Limb (tissue), 2 donors: Measurements from ENCODE around the gene USP17L27.
"Not testable (repeated sequence)": the region's sequence is repeated elsewhere in the genome, so short reads cannot be mapped to it uniquely, and the experiment has no call there.

Source experiments
- DNase-seq, 2 donors: peaks; one replicate each; pipeline ENCODE4 v3.0.0-alpha.2; 2016; ENCODE audit errors: extremely low spot score in 2 of 2

Gene USP17L27

GRCh38 chr4:9343848-9344247 is at the start of gene USP17L27:
USP17L27 (plus strand) TSS chr4:9344148; CDS start chr4:9344148, 0 bp downstream.
- DNase-seq, result not testable (repeated sequence)

- DNase-seq, result not testable (repeated sequence)
Measured at GRCh38 chr4:9324191-9324590, 19.8 kb upstream of the USP17L27 start.

DNA sequence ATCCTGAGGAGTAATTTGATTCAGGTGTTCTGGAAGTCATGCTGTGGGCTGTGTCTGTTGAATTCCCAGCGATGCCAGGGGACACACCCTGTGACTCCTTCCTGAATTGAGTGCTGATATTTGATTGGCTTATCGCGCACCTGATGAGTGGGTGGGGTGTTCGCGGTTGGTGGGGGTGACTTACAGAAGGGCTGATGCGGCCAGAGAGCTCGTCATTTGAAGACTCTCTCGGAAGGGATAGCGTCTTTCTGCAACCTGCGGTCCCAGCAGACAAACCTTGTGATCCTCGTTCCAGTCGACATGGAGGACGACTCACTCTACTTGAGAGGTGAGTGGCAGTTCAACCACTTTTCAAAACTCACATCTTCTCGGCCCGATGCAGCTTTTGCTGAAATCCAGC is 19.1 kb upstream of the USP17L27 start, which contains the start of gene USP17L24:
TSS of gene USP17L24 (plus strand) at position 301 of the 400 bp plus-strand sequence. CDS start at position 301, 0 bp downstream.
- not testable (repeated sequence) for DNase-seq

- not testable (repeated sequence) for DNase-seq
Measured at GRCh38 chr4:9329611-9330010, 14.3 kb upstream of the USP17L27 start, which contains the start of gene USP17L25. USP17L25 (plus strand) TSS chr4:9329911; CDS start chr4:9329911, 0 bp downstream.

DNA sequence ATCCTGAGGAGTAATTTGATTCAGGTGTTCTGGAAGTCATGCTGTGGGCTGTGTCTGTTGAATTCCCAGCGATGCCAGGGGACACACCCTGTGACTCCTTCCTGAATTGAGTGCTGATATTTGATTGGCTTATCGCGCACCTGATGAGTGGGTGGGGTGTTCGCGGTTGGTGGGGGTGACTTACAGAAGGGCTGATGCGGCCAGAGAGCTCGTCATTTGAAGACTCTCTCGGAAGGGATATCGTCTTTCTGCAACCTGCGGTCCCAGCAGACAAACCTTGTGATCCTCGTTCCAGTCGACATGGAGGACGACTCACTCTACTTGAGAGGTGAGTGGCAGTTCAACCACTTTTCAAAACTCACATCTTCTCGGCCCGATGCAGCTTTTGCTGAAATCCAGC is 9.6 kb upstream of the USP17L27 start, which contains the start of gene USP17L26:
TSS of gene USP17L26 (plus strand) at position 301 of the 400 bp plus-strand sequence. CDS start at position 301, 0 bp downstream.
- DNase-seq, result not testable (repeated sequence)

GRCh38 chr4:9339103-9339502 is 4.8 kb upstream of the USP17L27 start, which contains the start of gene USP17L5:
USP17L5 (plus strand) TSS chr4:9339403; CDS start chr4:9339403, 0 bp downstream.
- not testable (repeated sequence) for DNase-seq

- DNase-seq, result not testable (repeated sequence)
Measured at GRCh38 chr4:9348593-9348992, 4.6 kb downstream of the USP17L27 start, which contains the start of gene USP17L28. USP17L28 (plus strand) TSS chr4:9348893; CDS start chr4:9348893, 0 bp downstream.

DNA sequence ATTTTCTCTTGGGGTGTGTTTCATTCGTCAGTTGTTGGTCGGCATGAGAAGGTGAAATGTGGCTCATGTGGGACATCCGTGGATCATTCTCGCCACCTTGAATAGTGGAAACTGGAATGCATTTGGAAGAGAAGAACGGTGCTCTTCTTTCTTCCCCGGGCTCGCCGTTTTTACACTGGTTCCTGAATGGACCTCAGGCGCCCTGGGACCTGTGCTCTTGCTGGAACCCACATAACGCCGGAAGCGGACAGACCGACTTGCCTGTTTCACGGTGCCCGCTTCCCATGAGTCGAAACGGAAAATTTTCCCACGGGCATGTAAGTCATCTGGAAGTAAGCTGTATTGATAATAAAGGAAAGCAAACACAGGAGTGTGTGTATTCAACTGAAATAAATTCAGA is 6.9 kb downstream of the USP17L27 start:
- not testable (repeated sequence) for DNase-seq

DNA sequence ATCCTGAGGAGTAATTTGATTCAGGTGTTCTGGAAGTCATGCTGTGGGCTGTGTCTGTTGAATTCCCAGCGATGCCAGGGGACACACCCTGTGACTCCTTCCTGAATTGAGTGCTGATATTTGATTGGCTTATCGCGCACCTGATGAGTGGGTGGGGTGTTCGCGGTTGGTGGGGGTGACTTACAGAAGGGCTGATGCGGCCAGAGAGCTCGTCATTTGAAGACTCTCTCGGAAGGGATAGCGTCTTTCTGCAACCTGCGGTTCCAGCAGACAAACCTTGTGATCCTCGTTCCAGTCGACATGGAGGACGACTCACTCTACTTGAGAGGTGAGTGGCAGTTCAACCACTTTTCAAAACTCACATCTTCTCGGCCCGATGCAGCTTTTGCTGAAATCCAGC is 9.4 kb downstream of the USP17L27 start, which contains the start of gene USP17L29:
TSS of gene USP17L29 (plus strand) at position 301 of the 400 bp plus-strand sequence. CDS start at position 301, 0 bp downstream.
- not testable (repeated sequence) for DNase-seq

DNA sequence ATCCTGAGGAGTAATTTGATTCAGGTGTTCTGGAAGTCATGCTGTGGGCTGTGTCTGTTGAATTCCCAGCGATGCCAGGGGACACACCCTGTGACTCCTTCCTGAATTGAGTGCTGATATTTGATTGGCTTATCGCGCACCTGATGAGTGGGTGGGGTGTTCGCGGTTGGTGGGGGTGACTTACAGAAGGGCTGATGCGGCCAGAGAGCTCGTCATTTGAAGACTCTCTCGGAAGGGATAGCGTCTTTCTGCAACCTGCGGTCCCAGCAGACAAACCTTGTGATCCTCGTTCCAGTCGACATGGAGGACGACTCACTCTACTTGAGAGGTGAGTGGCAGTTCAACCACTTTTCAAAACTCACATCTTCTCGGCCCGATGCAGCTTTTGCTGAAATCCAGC is 18.9 kb downstream of the USP17L27 start, which contains the start of gene USP17L30:
TSS of gene USP17L30 (plus strand) at position 301 of the 400 bp plus-strand sequence. CDS start at position 301, 0 bp downstream.
- DNase-seq, result not testable (repeated sequence)

- DNase-seq, result not testable (repeated sequence)
Measured at GRCh38 chr4:9379881-9380280, 35.9 kb downstream of the USP17L27 start.

GRCh38 chr4:9381012-9381534 is 37.1 kb downstream of the USP17L27 start:
- peak in 1 of 2 donors; percentile 57 for DNase-seq

DNA sequence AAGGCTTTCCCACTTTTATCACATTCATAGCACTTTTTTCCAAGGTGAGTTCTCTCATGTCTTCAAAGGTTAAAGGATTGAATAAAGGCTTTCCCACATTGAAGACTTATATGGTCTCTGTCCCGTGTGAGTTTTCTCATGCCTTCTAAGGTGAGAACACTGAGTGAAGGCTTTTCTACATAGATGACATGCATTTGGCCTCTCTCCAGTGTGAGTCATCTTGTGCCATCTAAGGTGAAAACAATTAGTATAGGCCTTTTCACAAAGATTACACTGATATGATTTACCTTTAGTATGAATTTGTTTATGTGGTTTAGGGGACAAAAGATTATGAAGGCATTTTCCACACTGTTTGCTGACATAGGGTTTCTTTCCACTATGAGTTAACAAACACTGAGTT is 40.2 kb downstream of the USP17L27 start:
- no peak for DNase-seq

- DNase-seq, result not testable (repeated sequence)
Measured at GRCh38 chr4:9389001-9389400, 45.1 kb downstream of the USP17L27 start.
